A549 (cell line): Measurements from ENCODE around the gene TOP3A.

Experiments
- CBX2 ChIP-seq: fragments of 200-600 bp; sonication (generic); IDR thresholded peaks from 2 replicates; pipeline ENCODE4 v1.6.1; 2016; ENCODE audit warnings: low read depth, mild to moderate bottlenecking, borderline replicate concordance
- CEBPB ChIP-seq, 2 experiments: fragments of >200 bp in 1 of 2; sonication (Bioruptor Twin) in 1 of 2; formaldehyde crosslinking in 1 of 2; IDR thresholded peaks; 2 replicates each; pipeline ENCODE4 v1.6.1; 2012 to 2016
- CTCF ChIP-seq: fragments of >200 bp; sonication (Bioruptor Twin); formaldehyde crosslinking; IDR thresholded peaks from 3 replicates; pipeline ENCODE4 v1.5.1; 2016
- E2F6 ChIP-seq: IDR thresholded peaks from 2 replicates; pipeline ENCODE4 v1.6.1; 2012; ENCODE audit warnings: low read depth, borderline replicate concordance
- HOXB5 ChIP-seq: fragments of 250-450 bp; sonication (Bioruptor Pico); IDR thresholded peaks from 2 replicates; pipeline ENCODE4 v1.5.0; 2020; ENCODE audit warnings: mild to moderate bottlenecking, moderate library complexity
- MAZ ChIP-seq: fragments of 150-350 bp; IDR thresholded peaks from 2 replicates; pipeline ENCODE4 v1.6.1; 2014; ENCODE audit warnings: antibody characterized with exemption, low read depth, low read length, borderline replicate concordance
- NR3C1 ChIP-seq: fragments of >200 bp; sonication (Bioruptor Twin); formaldehyde crosslinking; IDR thresholded peaks from 3 replicates; pipeline ENCODE4 v1.6.1; 2017
- RAD21 ChIP-seq, 2 experiments: fragments of >200 bp in 1 of 2; sonication (Bioruptor Twin) in 1 of 2; formaldehyde crosslinking in 1 of 2; IDR thresholded peaks in 1 of 2; conservative IDR thresholded peaks in 1 of 2; 2 replicates in 1 of 2; 3 replicates in 1 of 2; pipeline ENCODE4 v1.6.1; 2012 to 2018; ENCODE audit warnings: inconsistent platforms in 1 of 2
- REST ChIP-seq: fragments of 200-600 bp; sonication (generic); IDR thresholded peaks from 2 replicates; pipeline ENCODE4 v1.6.1; 2016; ENCODE audit warnings: antibody characterized with exemption, mild to moderate bottlenecking, moderate library complexity
- TP53 ChIP-seq: fragments of 250-450 bp; sonication (Bioruptor Pico); IDR thresholded peaks from 2 replicates; pipeline ENCODE4 v1.5.0; 2021; ENCODE audit warnings: mild to moderate bottlenecking, moderate library complexity
- USF2 ChIP-seq: fragments of 450-650 bp; IDR thresholded peaks from 2 replicates; pipeline ENCODE4 v1.6.1; 2014; ENCODE audit warnings: antibody characterized with exemption

- TF ChIP-seq CTCF: no peak
- TF ChIP-seq CBX2: no peak
- no peak for TF ChIP-seq TP53
- TF ChIP-seq REST: no peak
- TF ChIP-seq NR3C1: no peak
- TF ChIP-seq HOXB5 (CRISPR knock-in tag): no peak
- no peak for TF ChIP-seq CEBPB (IDR thresholded peaks at IDR 0.05)
- TF ChIP-seq USF2: no peak
- TF ChIP-seq E2F6: no peak
- TF ChIP-seq RAD21 (conservative IDR thresholded peaks at IDR 0.05 in 1 of 2, IDR thresholded peaks at IDR 0.05 in 1 of 2): no peak
- no peak for TF ChIP-seq MAZ
These were observed 68.6 kb downstream of the TOP3A start for GRCh38 chr17:18246109-18246725.
